HEK293 (cell line): ENCODE measurements around the gene DNAJB1.

Experiments used
- CTCF ChIA-PET: fragments of 350-600 bp; formaldehyde crosslinking; extraction: SDS; loops from one replicate; lab custom pipeline; 2021; ENCODE audit warnings: antibody characterized with exemption; lab: Yijun Ruan, JAX
- POLR2A ChIA-PET: fragments of 300-600 bp; formaldehyde crosslinking; extraction: SDS; loops from one replicate; lab custom pipeline; 2020; ENCODE audit warnings: antibody characterized with exemption, inconsistent platforms; lab: Yijun Ruan, JAX
- H3K27ac ChIP-seq: fragments of 200-500 bp; sonication (Bioruptor generic); 2 replicates; pipeline ENCODE4 v1.5.1; 2014; ENCODE audit warnings: low read depth, low read length, control low read depth, inconsistent platforms; ENCODE audit errors: extremely low read depth
- H3K36me3 ChIP-seq, 2 experiments: fragments of 200-500 bp in 1 of 2; sonication (Bioruptor generic) in 1 of 2; 1 replicate in 1 of 2; 2 replicates in 1 of 2; pipeline ENCODE4 v1.5.1; 2014 to 2017; ENCODE audit warnings: inconsistent platforms in 2 of 2, low read length in 2 of 2; ENCODE audit not compliant: control insufficient read depth in 2 of 2, insufficient read depth in 1 of 2
- H3K4me1 ChIP-seq: fragments of 200-500 bp; sonication (Bioruptor generic); 2 replicates; pipeline ENCODE4 v1.5.1; 2014; ENCODE audit warnings: mild to moderate bottlenecking, low read length, inconsistent platforms; ENCODE audit not compliant: control insufficient read depth, insufficient read depth
- H3K4me3 ChIP-seq: 2 replicates; pipeline ENCODE4 v1.5.1; 2011; ENCODE audit warnings: low read depth, mild to moderate bottlenecking, control low read depth, low read length, moderate library complexity
- H3K9me3 ChIP-seq: fragments of 200-500 bp; sonication (Bioruptor generic); 2 replicates; pipeline ENCODE4 v1.5.1; 2014; ENCODE audit warnings: low read depth, low read length, inconsistent platforms; ENCODE audit not compliant: control insufficient read depth, insufficient read depth
- IKZF3 ChIP-seq: fragments of 450-650 bp; IDR thresholded peaks from 2 replicates; pipeline ENCODE4 v1.5.0; 2018; ENCODE audit warnings: missing biosample characterization, mild to moderate bottlenecking, missing genetic modification characterization, moderate library complexity
- KLF17 ChIP-seq: fragments of 450-650 bp; formaldehyde crosslinking; IDR thresholded peaks from 2 replicates; pipeline ENCODE4 v1.5.1; 2016; ENCODE audit warnings: missing biosample characterization, missing genetic modification characterization
- KLF7 ChIP-seq: fragments of 450-650 bp; formaldehyde crosslinking; IDR thresholded peaks from 2 replicates; pipeline ENCODE4 v1.5.1; 2016; ENCODE audit warnings: missing biosample characterization, missing genetic modification characterization, borderline replicate concordance
- KLF9 ChIP-seq: fragments of 450-650 bp; formaldehyde crosslinking; IDR thresholded peaks from 2 replicates; pipeline ENCODE4 v1.5.1; 2016; ENCODE audit warnings: missing biosample characterization, missing genetic modification characterization, low read depth
- PRDM10 ChIP-seq: fragments of 450-650 bp; formaldehyde crosslinking; IDR thresholded peaks from 2 replicates; pipeline ENCODE4 v1.5.1; 2016; ENCODE audit warnings: missing biosample characterization, missing genetic modification characterization
- RBAK ChIP-seq: fragments of 450-650 bp; formaldehyde crosslinking; IDR thresholded peaks from 2 replicates; pipeline ENCODE4 v1.5.1; 2016; ENCODE audit warnings: missing biosample characterization, missing genetic modification characterization
- YY1 ChIP-seq: fragments of 450-650 bp; formaldehyde crosslinking; IDR thresholded peaks from 2 replicates; pipeline ENCODE4 v1.5.1; 2018; ENCODE audit warnings: missing biosample characterization, missing genetic modification characterization
- ZBTB1 ChIP-seq: fragments of 450-650 bp; formaldehyde crosslinking; IDR thresholded peaks from 2 replicates; pipeline ENCODE4 v1.5.1; 2016; ENCODE audit warnings: missing biosample characterization, missing genetic modification characterization
- ZBTB48 ChIP-seq: fragments of 450-650 bp; formaldehyde crosslinking; IDR thresholded peaks from 2 replicates; pipeline ENCODE4 v1.5.1; 2016; ENCODE audit warnings: missing biosample characterization, missing genetic modification characterization
- ZBTB49 ChIP-seq: fragments of 450-650 bp; formaldehyde crosslinking; IDR thresholded peaks from 2 replicates; pipeline ENCODE4 v1.5.1; 2016; ENCODE audit warnings: missing biosample characterization, missing genetic modification characterization, low read depth
- ZNF133 ChIP-seq: fragments of 450-650 bp; formaldehyde crosslinking; IDR thresholded peaks from 2 replicates; pipeline ENCODE4 v1.5.1; 2016; ENCODE audit warnings: missing biosample characterization, missing genetic modification characterization
- ZNF2 ChIP-seq: fragments of 450-650 bp; formaldehyde crosslinking; IDR thresholded peaks from 2 replicates; pipeline ENCODE4 v1.5.1; 2016; ENCODE audit warnings: missing biosample characterization, missing genetic modification characterization
- ZNF214 ChIP-seq: fragments of 450-650 bp; formaldehyde crosslinking; IDR thresholded peaks from 2 replicates; pipeline ENCODE4 v1.5.1; 2017; ENCODE audit warnings: missing biosample characterization, mild to moderate bottlenecking, missing genetic modification characterization, borderline replicate concordance
- ZNF221 ChIP-seq: fragments of 450-650 bp; formaldehyde crosslinking; IDR thresholded peaks from 2 replicates; pipeline ENCODE4 v1.5.1; 2017; ENCODE audit warnings: missing biosample characterization, missing genetic modification characterization, borderline replicate concordance
- ZNF341 ChIP-seq: fragments of 450-650 bp; formaldehyde crosslinking; IDR thresholded peaks from 2 replicates; pipeline ENCODE4; 2016; ENCODE audit warnings: low read depth, missing biosample characterization, missing genetic modification characterization
- ZNF398 ChIP-seq: fragments of 450-650 bp; formaldehyde crosslinking; IDR thresholded peaks from 2 replicates; pipeline ENCODE4 v1.5.1; 2017; ENCODE audit warnings: missing biosample characterization, missing genetic modification characterization
- ZNF416 ChIP-seq: fragments of 450-650 bp; formaldehyde crosslinking; IDR thresholded peaks from 2 replicates; pipeline ENCODE4 v1.5.1; 2016; ENCODE audit warnings: missing biosample characterization, missing genetic modification characterization
- ZNF501 ChIP-seq: fragments of 450-650 bp; formaldehyde crosslinking; IDR thresholded peaks from 2 replicates; pipeline ENCODE4 v1.5.1; 2016; ENCODE audit warnings: missing biosample characterization, missing genetic modification characterization
- ZNF585B ChIP-seq: fragments of 450-650 bp; formaldehyde crosslinking; IDR thresholded peaks from 2 replicates; pipeline ENCODE4 v1.5.1; 2016; ENCODE audit warnings: missing biosample characterization, missing genetic modification characterization
- ZNF677 ChIP-seq: fragments of 450-650 bp; IDR thresholded peaks from 2 replicates; pipeline ENCODE4 v1.5.0; 2018; ENCODE audit warnings: missing biosample characterization, mild to moderate bottlenecking, missing genetic modification characterization, moderate library complexity
- ZNF707 ChIP-seq: fragments of 450-650 bp; formaldehyde crosslinking; IDR thresholded peaks from 2 replicates; pipeline ENCODE4 v1.5.1; 2016; ENCODE audit warnings: missing biosample characterization, missing genetic modification characterization
- ZNF777 ChIP-seq: fragments of 450-650 bp; formaldehyde crosslinking; IDR thresholded peaks from 2 replicates; pipeline ENCODE4 v1.5.1; 2017; ENCODE audit warnings: missing biosample characterization, missing genetic modification characterization, borderline replicate concordance
- TF ChIP-seq, protein P1 (sequence below): fragments of 450-650 bp; formaldehyde crosslinking; IDR thresholded peaks from 2 replicates; pipeline ENCODE4 v1.5.1; 2017; ENCODE audit warnings: missing biosample characterization, missing genetic modification characterization

DNAJB1 gene

GRCh38 chr19:14496834-14497227 is 21.4 kb downstream of the DNAJB1 start:
- Histone ChIP-seq H3K4me3 (no peak overlapping the region), H3K9me3 (no peaks in the 10 kb centered on the region), H3K4me1 (no peaks in the 10 kb centered on the region), H3K36me3 (peaks cover 4 to 10% of the 10 kb centered on the region in 2 experiments; a peak in 2 of 3 replicates), H3K27ac (no peak overlapping the region; the same call in 1 of the 2 replicates)
- TF ChIP-seq ZNF777 (peak; percentile 10; the same call in 1 of the 2 replicates), ZNF214 (tag by site-specific recombination) (no peak), ZBTB48 (tag by site-specific recombination) (no peak), YY1 (no peak), ZBTB1 (tag by site-specific recombination) (no peak), ZNF398 (no peak)
- POLR2A ChIA-PET: interaction anchor here (0.5 to 3.3 kb wide), 10 partner anchors 8 to 360 kb away, joined by 3 to 45 read pairs (median 4); partner anchors contain the start of genes ASF1B, DNAJB1 and PTGER1
- CTCF ChIA-PET: interaction anchor here (0.6 to 3.2 kb wide), 6 partner anchors 8 to 42 kb away, joined by 3 to 23 read pairs (median 4); no protein-coding TSS in a partner anchor

- CTCF ChIA-PET: interaction anchor here (0.6 to 3.2 kb wide), 8 partner anchors 8 to 363 kb away, joined by 3 to 23 read pairs (median 4); no protein-coding TSS in a partner anchor
- H3K36me3 ChIP-seq: peaks cover 4 to 14% of the 10 kb centered on the region in 2 experiments; a peak in 2 of 3 replicates
- peak within 1 kb of the TSS; percentile 60; the same call in 1 of the 2 replicates for H3K27ac ChIP-seq
- H3K4me1 ChIP-seq: no peaks in the 10 kb centered on the region
- H3K9me3 ChIP-seq: no peaks in the 10 kb centered on the region
- POLR2A ChIA-PET: interaction anchor here (0.5 to 3.3 kb wide), 12 partner anchors 8 to 359 kb away, joined by 3 to 45 read pairs (median 4); partner anchors contain the start of genes ADGRE2, ASF1B, DNAJB1 and PTGER1
- H3K4me3 ChIP-seq: peak within 1 kb of the TSS; percentile 69
- TF ChIP-seq ZNF707 (tag by site-specific recombination) (no peak), ZNF133 (no peak), ZNF2 (tag by site-specific recombination) (peak; percentile 79; the same call in 1 of the 2 replicates), ZNF677 (tag by site-specific recombination) (no peak), KLF7 (tag by site-specific recombination) (0 out of 2 replicates have a peak, but pooled peaks have one; percentile 57), KLF17 (tag by site-specific recombination) (peak; percentile 83), YY1 (no peak), PRDM10 (tag by site-specific recombination) (peak; percentile 100), KLF9 (peak; percentile 64), ZNF416 (no peak), ZNF341 (tag by site-specific recombination) (peak; percentile 100), ZBTB49 (tag by site-specific recombination) (no peak), IKZF3 (tag by site-specific recombination) (peak; percentile 100), ZNF585B (tag by site-specific recombination) (no peak), ZNF501 (tag by site-specific recombination) (peak; percentile 42), ZNF221 (tag by site-specific recombination) (no peak), RBAK (tag by site-specific recombination) (no peak)
- TF ChIP-seq, protein P1, sequence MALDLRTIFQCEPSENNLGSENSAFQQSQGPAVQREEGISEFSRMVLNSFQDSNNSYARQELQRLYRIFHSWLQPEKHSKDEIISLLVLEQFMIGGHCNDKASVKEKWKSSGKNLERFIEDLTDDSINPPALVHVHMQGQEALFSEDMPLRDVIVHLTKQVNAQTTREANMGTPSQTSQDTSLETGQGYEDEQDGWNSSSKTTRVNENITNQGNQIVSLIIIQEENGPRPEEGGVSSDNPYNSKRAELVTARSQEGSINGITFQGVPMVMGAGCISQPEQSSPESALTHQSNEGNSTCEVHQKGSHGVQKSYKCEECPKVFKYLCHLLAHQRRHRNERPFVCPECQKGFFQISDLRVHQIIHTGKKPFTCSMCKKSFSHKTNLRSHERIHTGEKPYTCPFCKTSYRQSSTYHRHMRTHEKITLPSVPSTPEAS (tag by site-specific recombination): no peak
Observed at GRCh38 chr19:14496029-14496833, 22.0 kb downstream of the DNAJB1 start, which contains the start of gene GIPC1. GIPC1 (minus strand) TSS chr19:14496127; CDS start chr19:14482976, 13,151 bp downstream.
